Measurements from ENCODE around the gene CEL.
"Not testable (repeated sequence)": the region's sequence is repeated elsewhere in the genome, so short reads cannot be mapped to it uniquely, and the experiment has no call there.

The CEL gene

GRCh38 chr9:133086212-133086860 is 24.6 kb downstream of the CEL start:
- DNase-seq (ENCODE audit: low spot score): not testable (repeated sequence)

GRCh38 chr9:133086894-133087293 is 25.1 kb downstream of the CEL start:
- no peak for DNase-seq (ENCODE audit: low spot score)

- no peak for DNase-seq (ENCODE audit: low spot score)
These were observed 25.8 kb downstream of the CEL start for GRCh38 chr9:133087429-133088145.

GRCh38 chr9:133088146-133088750 is 26.5 kb downstream of the CEL start:
- DNase-seq (ENCODE audit: low spot score): no peak

GRCh38 chr9:133088756-133089155 is 27.0 kb downstream of the CEL start:
- DNase-seq (ENCODE audit: low spot score): no peak

GRCh38 chr9:133089271-133089671 is 27.5 kb downstream of the CEL start:
- no peak for DNase-seq (ENCODE audit: low spot score)

- DNase-seq (ENCODE audit: low spot score): no peak
These were observed 28.4 kb downstream of the CEL start for GRCh38 chr9:133090187-133090586.

- DNase-seq (ENCODE audit: low spot score): no peak
These were observed 29.1 kb downstream of the CEL start for GRCh38 chr9:133090752-133091385.

GRCh38 chr9:133094351-133094750 is 32.6 kb downstream of the CEL start:
- DNase-seq (ENCODE audit: low spot score): not testable (repeated sequence)

GRCh38 chr9:133094842-133095393 is 33.1 kb downstream of the CEL start:
- no peak for DNase-seq (ENCODE audit: low spot score)

- no peak for DNase-seq (ENCODE audit: low spot score)
These were observed 36.4 kb downstream of the CEL start for GRCh38 chr9:133098104-133098754.

GRCh38 chr9:133098871-133099270 is 37.1 kb downstream of the CEL start:
- no peak for DNase-seq (ENCODE audit: low spot score)

GRCh38 chr9:133099726-133100505 is 38.1 kb downstream of the CEL start:
- DNase-seq (ENCODE audit: low spot score): no peak

GRCh38 chr9:133100506-133101355 is 39.0 kb downstream of the CEL start:
- DNase-seq (ENCODE audit: low spot score): no peak

GRCh38 chr9:133101356-133102189 is 39.8 kb downstream of the CEL start:
- no peak for DNase-seq (ENCODE audit: low spot score)

GRCh38 chr9:133102190-133103021 is 40.6 kb downstream of the CEL start:
- no peak for DNase-seq (ENCODE audit: low spot score)

- peak; percentile 53 for DNase-seq (ENCODE audit: low spot score)
These were observed 41.6 kb downstream of the CEL start for GRCh38 chr9:133103183-133103986.

All from COLO829 (cell line).